HepG2 (cell line): Measurements from ENCODE around the gene ADCY9. TPM values are rescaled to one million over a fixed set of nuclear protein-coding genes. Genes with fewer than 3 reads are reported as not detected.

Source experiments
- ATAC-seq: fragments of 200-7000 bp; cut with Tn5 transposase; 3 replicates; pipeline ENCODE4 v1.9.1; 2020; ENCODE audit warnings: mild to moderate bottlenecking, moderate library complexity
- BruUV-seq: library from RNA; stranded (reverse); fragments of 400-500 nt; replicated peaks from 2 replicates; lab custom pipeline; 2021; lab: Mats Ljungman, UMichigan
- CTCF ChIA-PET: fragments of 300-600 bp; formaldehyde crosslinking; extraction: SDS; loops from one replicate; lab custom pipeline; 2021; ENCODE audit warnings: low total read pairs, inconsistent platforms, low intra/inter-chr PET ratio; lab: Yijun Ruan, JAX
- POLR2A ChIA-PET: fragments of 350-600 bp; sonication (Branson Sonifier 250); formaldehyde crosslinking; loops from one replicate; lab custom pipeline; 2020; ENCODE audit warnings: antibody characterized with exemption, inconsistent platforms; lab: Yijun Ruan, JAX
- DNase-seq: peaks from one replicate; pipeline ENCODE4 v3.0.0-alpha.2; 2015; ENCODE audit warnings: low spot score
- FAIRE-seq: peaks from 3 replicates; lab custom pipeline; 2011; peaks lifted over from hg19 to GRCh38; lab: Jason Lieb, UNC
- H2AFZ ChIP-seq: one replicate; pipeline ENCODE4 v1.6.1; 2011; ENCODE audit warnings: low read length, inconsistent platforms
- H3K27ac ChIP-seq: fragments of 300-600 bp; 3 replicates; pipeline ENCODE4 v1.8.0; 2011; ENCODE audit warnings: mixed run types, mild to moderate bottlenecking, mixed read lengths, low read length, inconsistent platforms; ENCODE audit not compliant: insufficient read depth; ENCODE audit errors: extremely low read length
- H3K27me3 ChIP-seq, 2 experiments: fragments of 200-600 bp in 1 of 2; 2 replicates in 1 of 2; 3 replicates in 1 of 2; pipeline versions ENCODE4 v1.6.0 to v1.8.0; 2011; ENCODE audit warnings: low read length in 2 of 2, mild to moderate bottlenecking in 2 of 2, moderate library complexity in 2 of 2, inconsistent platforms in 1 of 2; ENCODE audit not compliant: insufficient read depth in 2 of 2, control insufficient read depth in 1 of 2
- H3K36me3 ChIP-seq, 2 experiments: fragments of 200-600 bp in 1 of 2; replicated peaks in 1 of 2; 2 replicates in 1 of 2; 3 replicates in 1 of 2; pipeline versions ENCODE4 v1.5.1 to v1.8.0; 2011; ENCODE audit warnings: low read length in 2 of 2, inconsistent platforms in 1 of 2; ENCODE audit not compliant: insufficient read depth in 2 of 2, control insufficient read depth in 1 of 2
- H3K4me1 ChIP-seq: 2 replicates; pipeline ENCODE4 v1.5.1; 2012; ENCODE audit warnings: low read length, inconsistent platforms; ENCODE audit not compliant: insufficient read depth
- H3K4me2 ChIP-seq: 2 replicates; pipeline ENCODE4 v1.6.0; 2011; ENCODE audit warnings: low read depth, low read length, inconsistent platforms
- H3K4me3 ChIP-seq, 3 experiments: fragments of 200-600 bp in 1 of 3; sonication (generic), shearing (Covaris generic) in 1 of 3; replicated peaks in 1 of 3; 2 replicates each; pipeline ENCODE4 v1.5.1; 2011 to 2016; ENCODE audit warnings: low read length in 3 of 3, inconsistent platforms in 2 of 3, low read depth in 2 of 3, mild to moderate bottlenecking in 2 of 3, control low read depth in 1 of 3, mixed read lengths in 1 of 3; ENCODE audit not compliant: insufficient read depth in 1 of 3
- H3K79me2 ChIP-seq: one replicate; pipeline ENCODE4 v1.6.1; 2011; ENCODE audit warnings: low read length, inconsistent platforms; ENCODE audit not compliant: insufficient read depth
- H3K9ac ChIP-seq: 2 replicates; pipeline ENCODE4 v1.6.0; 2011; ENCODE audit warnings: mild to moderate bottlenecking, low read depth, low read length, inconsistent platforms; ENCODE audit not compliant: insufficient read depth
- H3K9me3 ChIP-seq: 2 replicates; pipeline ENCODE4 v1.5.1; 2012; ENCODE audit warnings: mild to moderate bottlenecking, low read length
- H4K20me1 ChIP-seq: 2 replicates; pipeline ENCODE4 v1.6.0; 2011; ENCODE audit warnings: inconsistent platforms, mild to moderate bottlenecking, low read length, moderate library complexity; ENCODE audit not compliant: insufficient read depth
- FOXK2 ChIP-seq: fragments of 450-650 bp; IDR thresholded peaks from 2 replicates; pipeline ENCODE4 v1.6.1; 2016
- FUBP1 ChIP-seq: sonication (generic); formaldehyde crosslinking; IDR thresholded peaks from 2 replicates; pipeline ENCODE4 v1.5.1; 2020; ENCODE audit warnings: missing genetic modification reagents, mild to moderate bottlenecking, borderline replicate concordance
- GPBP1L1 ChIP-seq: sonication (generic); formaldehyde crosslinking; IDR thresholded peaks from 2 replicates; pipeline ENCODE4 v1.5.0; 2020; ENCODE audit warnings: mild to moderate bottlenecking, missing genetic modification reagents
- SUZ12 ChIP-seq: fragments of 150-350 bp; IDR thresholded peaks from 2 replicates; pipeline ENCODE4 v1.6.1; 2014; ENCODE audit warnings: low read depth, low read length
- ZNF564 ChIP-seq: sonication (generic); formaldehyde crosslinking; IDR thresholded peaks from 2 replicates; pipeline ENCODE4 v1.8.1; 2023; ENCODE audit warnings: mild to moderate bottlenecking, missing genetic modification reagents
- ZNF777 ChIP-seq: sonication (generic); formaldehyde crosslinking; IDR thresholded peaks from 2 replicates; pipeline ENCODE4 v1.4.0; 2020; ENCODE audit warnings: missing genetic modification reagents
- ZNF850 ChIP-seq: sonication (generic); formaldehyde crosslinking; conservative IDR thresholded peaks from 2 replicates; pipeline ENCODE4 v1.9.0; 2021; ENCODE audit warnings: mild to moderate bottlenecking, missing genetic modification reagents
- ZSCAN22 ChIP-seq: sonication (generic); formaldehyde crosslinking; IDR thresholded peaks from 2 replicates; pipeline ENCODE4 v1.4.0; 2020; ENCODE audit warnings: mild to moderate bottlenecking, missing genetic modification reagents
- WGBS: methylation state at CpG from one replicate; pipeline ENCODE4 v1.1.6; 2017; ENCODE audit warnings: low lambda C conversion rate; 5-methylcytosine and 5-hydroxymethylcytosine counted together
- in situ Hi-C: cut with HindIII; loops from 2 replicates; pipeline ENCODE4 v1.10.0; 2017; ENCODE audit warnings: low pct_unique_long_range_greater_than_20kb; ENCODE audit not compliant: extremely low pct_ligation_motif_present
- intact Hi-C: fragments of 100-400 bp; cut with micrococcal nuclease; formaldehyde crosslinking; loops from one replicate; pipeline ENCODE4 v1.10.0; 2022; ENCODE audit not compliant: unreplicated experiment
- polyA plus RNA-seq, 8 experiments: library from polyadenylated mRNA; depleted of rRNA in 3 of 8; stranded (reverse) in 7 of 8; unstranded in 1 of 8; fragments of >200 nt; fragmentation: Illumina TruSeq in 4 of 8; extraction: Trizol in 4 of 8; gene quantifications; 2 replicates each; pipeline versions ENCODE4 v1.2.1 to v1.2.3, GENCODE V29; 2011 to 2016; ENCODE audit warnings: low read depth in 4 of 8, missing spikeins in 1 of 8, mixed read lengths in 1 of 8; ENCODE audit not compliant: insufficient read depth in 1 of 8
- total RNA-seq, 5 experiments: library from RNA; depleted of rRNA; stranded (reverse); fragments of >200 nt; fragmentation: Illumina TruSeq; extraction: Trizol; gene quantifications; 2 replicates each; pipeline ENCODE4 v1.2.3, GENCODE V29; 2016; ENCODE audit warnings: low read depth in 1 of 5

The ADCY9 gene
- total and polyA plus RNA-seq, 2 of the 13 experiments (the other 11 are each of a cell fraction or from before 2014, with no cell fraction given) = 11.2 to 13.9 TPM

GRCh38 chr16:4011225-4011939, 104.9 kb downstream of the ADCY9 start (continued):
- TF ChIP-seq GPBP1L1 (CRISPR knock-in tag) (no peak), ZNF850 (CRISPR knock-in tag) (no peak), ZSCAN22 (no peak), ZNF777 (no peak), SUZ12 (no peak), FOXK2 (no peak)

GRCh38 chr16:4010225-4011158, 105.8 kb downstream of the ADCY9 start:
- H3K27ac ChIP-seq = peak overlapping the region; percentile 84
- no peak for FAIRE-seq
- POLR2A ChIA-PET = interaction anchor here (2.0 kb wide), 1 partner anchor 10 kb away, joined by 11 read pairs; no protein-coding TSS in a partner anchor

More at GRCh38 chr16:4010225-4011158, 105.8 kb downstream of the ADCY9 start:
- Histone ChIP-seq H3K4me3 (no peak overlapping the region), H3K9ac (no peak overlapping the region), H3K4me2 (no peak overlapping the region), H3K36me3 (peaks cover 7 to 17% of the 10 kb centered on the region in 2 experiments), H2AFZ (no peak overlapping the region), H3K27me3 (no peaks in the 10 kb centered on the region), H3K4me1 (peaks cover 51% of the 10 kb centered on the region), H3K79me2 (peaks cover 6% of the 10 kb centered on the region), H4K20me1 (no peaks in the 10 kb centered on the region), H3K9me3 (no peaks in the 10 kb centered on the region)
- intact Hi-C loops = loop anchor here (10.0 kb wide), 1 partner anchor 234 kb away; the partner anchor contains the start of gene SRL
- in situ Hi-C loops = no loop called here
- no TSS peak for BruUV-seq
- WGBS = 90% methylated on average over 29 of the region's 32 CpGs
- CTCF ChIA-PET = no interaction called here
- ATAC-seq = no peak
- TF ChIP-seq FUBP1 (CRISPR knock-in tag) (no peak), ZNF564 (CRISPR knock-in tag) (peak; percentile 98)
- DNase-seq = no peak
